K562 treated with DMSO at 1 percent for 4 hours (cell line): Measurements from ENCODE around the gene ITLN2. TPM values are rescaled to one million over a fixed set of nuclear protein-coding genes. Genes with fewer than 3 reads are reported as not detected.

Source experiments
- total RNA-seq: library from RNA; unstranded; fragments of 300-600 nt; gene quantifications from 2 replicates; pipeline ENCODE4 v1.2.3, GENCODE V29; 2022; ENCODE audit not compliant: insufficient read depth

ITLN2 gene
- total RNA-seq = not detected in 2 replicates

GRCh38 chr1:160954158-160955104 is at the start of gene ITLN2:
TSS of gene ITLN2 (minus strand) at chr1:160954809. CDS start at chr1:160954741, 68 bp downstream.

Other genes starting within 250 kb of the ITLN2 start
- not detected in 2 replicates for gene CD48, start 243.0 kb downstream of the ITLN2 start, total RNA-seq
- gene SLAMF7, start 215.6 kb downstream of the ITLN2 start, total RNA-seq = 0.23 TPM in 1 of 2 replicates, not detected in the other
- gene LY9, start 158.6 kb downstream of the ITLN2 start, total RNA-seq = not detected in 2 replicates
- not detected in 2 replicates for gene CD244, start 91.9 kb downstream of the ITLN2 start, total RNA-seq
- gene ITLN1, start 69.6 kb downstream of the ITLN2 start, total RNA-seq = not detected in 2 replicates
- gene F11R, start 66.3 kb upstream of the ITLN2 start, total RNA-seq = 44.0 and 45.4 TPM in 2 replicates
- not detected in 2 replicates for gene TSTD1, start 84.2 kb upstream of the ITLN2 start, total RNA-seq
- gene USF1, start 91.2 kb upstream of the ITLN2 start, total RNA-seq = 53.7 and 57.3 TPM in 2 replicates
- gene ARHGAP30, start 115.1 kb upstream of the ITLN2 start, total RNA-seq = not detected in 2 replicates
- gene NECTIN4, start 134.7 kb upstream of the ITLN2 start, total RNA-seq = not detected in 2 replicates
- not detected in 2 replicates for gene KLHDC9, start 143.6 kb upstream of the ITLN2 start, total RNA-seq
- gene PFDN2, start 163.2 kb upstream of the ITLN2 start, total RNA-seq = 145 and 191 TPM in 2 replicates
- 26.6 and 27.9 TPM in 2 replicates for gene NIT1, start 163.3 kb upstream of the ITLN2 start, total RNA-seq
- gene DEDD, start 177.9 kb upstream of the ITLN2 start, total RNA-seq = 22.8 and 25.7 TPM in 2 replicates
- gene UFC1, start 199.2 kb upstream of the ITLN2 start, total RNA-seq = 89.4 and 115 TPM in 2 replicates
- 18.7 and 24.9 TPM in 2 replicates for gene USP21, start 204.7 kb upstream of the ITLN2 start, total RNA-seq
- 20.5 and 26.6 TPM in 2 replicates for gene PPOX, start 211.6 kb upstream of the ITLN2 start, total RNA-seq
- 67.8 and 78.2 TPM in 2 replicates for gene B4GALT3, start 222.7 kb upstream of the ITLN2 start, total RNA-seq
- 0.65 and 0.77 TPM in 2 replicates for gene ADAMTS4, start 244.2 kb upstream of the ITLN2 start, total RNA-seq
- gene NDUFS2, start 247.6 kb upstream of the ITLN2 start, total RNA-seq = 79.0 and 81.6 TPM in 2 replicates